SKM-1 treated with dmso at 0.1 percent for 144 hours (cell line): ENCODE data around the gene AIFM3.
A peak's percentile ranks its signal among the peaks of the same experiment; 100 is the strongest.
"Not testable (repeated sequence)": the region's sequence is repeated elsewhere in the genome, so short reads cannot be mapped to it uniquely, and the experiment has no call there.

Source experiments
- DNase-seq: peaks from one replicate; lab custom pipeline; 2025; ENCODE audit not compliant: unreplicated experiment; lab: John Stamatoyannopoulos, UW

Gene AIFM3

GRCh38 chr22:20940904-20941385, 26.1 kb upstream of the AIFM3 start:
- no peak for DNase-seq

GRCh38 chr22:20942203-20942902, 24.7 kb upstream of the AIFM3 start:
- DNase-seq = not testable (repeated sequence)

- DNase-seq = no peak
These were observed 23.7 kb upstream of the AIFM3 start for GRCh38 chr22:20943104-20943933.

GRCh38 chr22:20944042-20944441, 23.0 kb upstream of the AIFM3 start:
- no peak for DNase-seq

GRCh38 chr22:20945578-20945934, 21.5 kb upstream of the AIFM3 start:
- no peak for DNase-seq

DNA sequence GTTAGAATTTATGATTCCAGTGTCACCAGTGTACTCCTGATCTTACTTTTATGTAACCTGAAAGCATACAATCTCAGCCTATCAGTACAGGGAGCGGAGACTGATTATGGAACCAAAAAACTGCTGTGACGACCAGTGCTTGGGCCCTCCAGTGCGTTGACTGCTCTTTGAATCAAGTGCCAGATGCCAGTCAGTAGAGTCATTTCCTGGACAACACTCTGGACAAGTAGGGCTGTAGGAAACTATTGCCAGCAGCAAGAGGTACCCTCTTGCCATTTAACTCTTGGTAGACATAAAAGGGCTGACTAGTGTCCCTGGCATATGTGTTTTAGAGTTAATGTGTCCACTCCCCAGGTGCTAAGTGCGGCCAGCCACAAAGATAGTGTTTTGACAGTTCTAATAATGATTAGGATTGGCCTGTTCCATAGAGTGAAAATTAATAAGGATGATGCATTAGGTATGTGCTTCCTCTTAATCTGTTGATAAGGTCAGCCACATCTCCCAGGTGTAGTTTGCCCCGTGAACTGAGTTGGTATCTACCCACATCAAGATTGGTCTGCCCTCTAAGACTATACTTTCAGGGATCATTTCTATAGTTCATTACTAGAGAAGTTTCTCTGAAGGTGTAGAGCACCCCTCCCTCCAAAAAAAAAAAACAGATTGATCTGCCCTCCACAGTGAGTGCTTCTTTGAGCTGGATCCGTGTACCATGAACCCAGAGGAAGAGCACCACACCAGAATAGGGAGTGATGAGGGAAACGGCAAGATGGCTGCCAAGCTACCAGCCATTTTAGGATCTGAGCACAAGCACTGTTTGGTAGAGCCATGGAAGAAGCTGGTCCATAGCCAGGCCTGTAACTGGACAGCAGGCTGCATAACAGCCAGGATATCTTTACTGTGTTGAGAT, 20.7 kb upstream of the AIFM3 start:
- DNase-seq = no peak

- DNase-seq = no peak
These were observed 20.1 kb upstream of the AIFM3 start for GRCh38 chr22:20946991-20947390.

GRCh38 chr22:20948450-20948849, 18.6 kb upstream of the AIFM3 start:
- no peak for DNase-seq

DNA sequence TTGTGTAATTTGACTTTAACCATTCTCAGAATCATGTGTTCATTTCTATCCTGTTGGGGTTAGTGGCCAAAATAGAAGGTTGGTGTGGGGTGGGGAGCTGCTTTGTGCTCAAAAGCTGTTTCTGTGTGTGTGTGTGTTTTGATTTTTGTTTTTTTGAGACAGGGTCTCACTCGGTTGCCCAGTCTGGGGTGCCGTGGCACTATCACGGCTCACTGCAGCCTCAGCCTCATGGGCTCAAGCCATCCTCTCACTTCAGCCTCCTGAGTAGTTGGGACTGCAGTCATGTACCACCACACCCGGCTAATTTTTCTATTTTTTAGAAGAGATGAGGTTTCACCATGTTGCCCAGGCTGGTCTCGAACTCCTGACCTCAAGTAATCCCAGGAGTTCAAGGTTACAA, 18.1 kb upstream of the AIFM3 start:
- DNase-seq = no peak

GRCh38 chr22:20949698-20950183, 17.3 kb upstream of the AIFM3 start:
- no peak for DNase-seq

GRCh38 chr22:20951151-20951931, 15.7 kb upstream of the AIFM3 start:
- no peak for DNase-seq

DNA sequence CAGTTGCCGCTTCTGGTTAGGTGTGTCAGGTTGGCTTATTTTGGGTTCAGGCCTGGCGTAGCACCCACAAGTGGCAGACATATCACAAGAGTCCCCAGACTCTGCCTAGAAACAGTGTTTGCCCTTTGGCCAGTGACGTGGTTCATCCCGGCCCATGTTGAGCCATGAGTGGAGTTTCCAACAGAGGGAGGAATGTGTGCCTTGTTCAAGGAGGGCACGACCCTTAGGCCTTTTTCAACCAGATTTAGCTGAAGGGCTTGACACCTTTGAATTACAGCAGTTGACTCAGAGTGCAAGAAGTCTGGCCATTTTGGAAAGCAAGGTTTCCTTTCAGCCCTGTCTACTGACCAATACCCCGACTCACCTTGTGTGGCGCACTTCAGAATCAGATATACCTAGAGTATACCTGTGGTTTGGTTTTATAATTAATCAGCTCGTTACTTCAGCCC, 15.1 kb upstream of the AIFM3 start:
- DNase-seq = no peak

- DNase-seq = no peak
These were observed 14.3 kb upstream of the AIFM3 start for GRCh38 chr22:20952544-20953341.

- DNase-seq = no peak
These were observed 13.8 kb upstream of the AIFM3 start for GRCh38 chr22:20953342-20953608.

DNA sequence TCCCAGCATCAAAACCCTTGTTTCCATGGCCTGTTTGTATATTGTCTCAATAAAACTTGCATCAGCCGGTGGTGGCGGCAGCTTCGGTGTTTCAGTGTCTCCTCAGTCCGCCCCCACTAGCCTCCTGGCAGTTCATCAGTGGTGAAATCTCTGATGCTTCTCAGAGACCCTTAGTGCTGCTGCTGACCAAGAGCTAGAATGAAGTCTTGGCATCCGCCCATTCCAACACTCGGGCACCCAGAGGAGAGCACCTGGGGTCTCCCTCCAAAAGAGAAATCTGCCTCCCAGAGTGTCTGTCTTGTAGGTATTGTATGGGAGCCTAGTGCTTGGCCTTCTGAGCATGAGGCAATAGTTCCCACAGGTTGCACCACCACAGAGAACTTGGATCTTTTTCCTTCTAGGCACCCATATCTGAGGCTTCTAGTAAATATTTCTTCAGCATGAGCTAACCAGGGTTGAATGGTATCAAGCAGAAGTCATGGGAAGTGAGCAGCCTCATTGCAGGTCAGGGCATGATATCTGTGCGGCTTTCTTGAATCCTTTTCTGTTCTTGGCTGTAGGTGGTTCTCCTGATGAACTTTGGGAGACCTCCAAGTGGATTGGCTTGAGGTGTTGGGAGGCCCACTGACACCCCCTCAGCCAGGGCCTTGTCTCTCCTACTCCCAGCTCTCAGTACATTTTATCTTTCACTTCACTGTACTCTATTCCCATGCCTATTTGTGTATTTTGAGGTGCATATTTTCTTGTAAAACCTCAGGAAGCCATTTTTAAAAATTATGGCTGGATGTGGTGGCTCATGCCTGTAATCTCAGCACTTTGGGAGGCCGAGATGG, 13.2 kb upstream of the AIFM3 start:
- DNase-seq = no peak

DNA sequence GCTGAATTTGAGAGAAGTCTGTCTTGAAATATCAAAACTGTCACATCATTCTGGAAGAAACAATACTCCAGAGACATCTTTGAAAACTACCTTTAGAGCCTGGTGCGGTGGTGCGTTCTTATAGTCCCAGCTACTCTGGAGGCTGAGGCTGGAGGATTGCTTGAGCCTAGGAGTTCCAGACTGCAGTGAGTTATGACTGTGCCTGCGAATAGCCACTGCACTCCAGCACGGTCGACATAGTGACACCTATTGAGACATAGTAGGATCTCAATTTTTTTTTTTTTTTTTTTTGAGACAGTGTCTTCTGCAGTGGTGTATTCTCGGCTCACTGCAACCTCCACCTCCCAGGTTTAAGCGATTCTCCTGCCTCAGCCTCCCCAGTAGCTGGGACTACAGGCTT, 11.5 kb upstream of the AIFM3 start:
- DNase-seq = no peak

DNA sequence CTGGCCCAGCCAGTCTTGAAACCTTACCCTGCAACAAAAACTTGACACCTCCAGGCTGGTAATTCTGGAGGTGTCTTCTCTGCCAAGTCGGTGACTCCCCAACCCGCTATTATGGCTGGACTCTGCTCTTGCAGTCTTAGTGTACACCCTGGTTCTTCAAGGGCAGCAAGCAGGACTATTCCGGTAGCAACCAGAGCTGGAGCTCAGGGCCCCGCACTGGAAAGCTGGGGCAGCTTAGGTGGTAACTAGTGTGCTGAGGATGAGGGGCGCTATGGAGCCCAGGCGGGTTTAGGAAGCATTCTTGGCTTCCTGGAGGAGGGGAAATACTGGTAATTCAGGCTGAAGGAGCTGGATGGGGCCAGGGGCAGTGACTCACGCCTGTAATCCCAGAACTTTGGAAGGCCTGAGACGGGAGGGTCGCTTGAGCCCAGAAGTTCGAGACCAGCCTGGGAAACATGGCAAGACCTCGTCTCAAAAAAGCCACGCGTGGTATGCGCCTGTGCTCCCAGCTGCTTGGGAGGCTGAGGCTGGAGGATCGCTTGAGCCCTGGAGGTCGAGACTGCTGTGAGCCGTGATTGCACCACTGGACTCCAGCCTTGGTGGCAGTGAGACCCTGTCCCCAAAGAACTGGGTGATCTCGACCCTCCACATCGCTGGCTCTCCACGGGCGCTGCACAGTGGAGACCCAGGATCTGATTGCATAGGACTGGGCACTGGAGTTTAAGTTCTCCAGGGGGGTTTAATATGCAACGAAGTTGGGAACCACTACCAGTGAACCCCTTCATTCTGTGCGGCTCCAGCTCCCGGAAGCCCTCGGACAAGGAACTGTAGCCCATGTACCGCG, 10.6 kb upstream of the AIFM3 start:
- DNase-seq = peak; percentile 27

GRCh38 chr22:20957102-20957682, 9.9 kb upstream of the AIFM3 start:
- DNase-seq = no peak
